Measurements from ENCODE around the gene ATF7IP. TPM values are rescaled to one million over a fixed set of nuclear protein-coding genes. Genes with fewer than 3 reads are reported as not detected.

The ATF7IP gene
- total RNA-seq, 2 experiments from 2014 or later, result 55.6 to 66.0 TPM

- intact Hi-C loops (cut with micrococcal nuclease; ENCODE audit: unreplicated experiment), result loop anchor here (1.0 kb wide), 2 partner anchors 9 to 137 kb away; no protein-coding TSS in a partner anchor
Measured at GRCh38 chr12:14394317-14395073, 29.0 kb downstream of the ATF7IP start.

GRCh38 chr12:14395074-14395778, 29.7 kb downstream of the ATF7IP start:
- peak overlapping the region; percentile 72 for H3K4me2 ChIP-seq (ENCODE audit: low read length)
- H3K27ac ChIP-seq (ENCODE audit: low read depth, low read length, poor library complexity, severe bottlenecking), result peak overlapping the region; percentile 91
- TF ChIP-seq CTCF (conservative IDR thresholded peaks at IDR 0.05; ENCODE audit: low read length) (peak; percentile 59; the same call in 1 of the 2 replicates), EZH2phosphoT487 (IDR thresholded peaks at IDR 0.05; ENCODE audit: borderline replicate concordance, low read depth, low read length) (no peak)
- peaks cover 39% of the 10 kb centered on the region; the same call in 1 of the 2 replicates for H3K9me3 ChIP-seq (ENCODE audit: low read length)
- no peaks in the 10 kb centered on the region for H3K9me2 ChIP-seq (ENCODE audit: insufficient read depth, low read length)
- peaks cover 73% of the 10 kb centered on the region for H3K4me1 ChIP-seq (ENCODE audit: insufficient read depth, low read length, poor library complexity, severe bottlenecking)
- H3K4me3 ChIP-seq (ENCODE audit: low read depth, low read length, poor library complexity, severe bottlenecking), result peak overlapping the region; percentile 51
- H3K36me3 ChIP-seq (ENCODE audit: insufficient read depth, low read length), result peaks cover 81% of the 10 kb centered on the region
- H3K79me2 ChIP-seq (ENCODE audit: insufficient read depth, low read depth, low read length), result peaks cover 100% of the 10 kb centered on the region
- BruUV-seq (replicated peaks), result no TSS peak
- peak overlapping the region; percentile 4; the same call in 1 of the 2 replicates for H2AFZ ChIP-seq (ENCODE audit: low read length)
- no peaks in the 10 kb centered on the region for H4K20me1 ChIP-seq (ENCODE audit: insufficient read depth, low read length)
- ChIA-PET POLR2A (interaction anchor here (0.6 to 3.8 kb wide), 15 partner anchors 8 to 234 kb away, joined by 3 to 55 read pairs (median 4); no protein-coding TSS in a partner anchor), CTCF (ENCODE audit: unreplicated experiment) (interaction anchor here (0.5 to 1.4 kb wide), 2 partner anchors 137 to 141 kb away, joined by 3 to 4 read pairs; no protein-coding TSS in a partner anchor)
- intact Hi-C loops (cut with micrococcal nuclease; ENCODE audit: unreplicated experiment), result no loop called here
- peak; percentile 64 for DNase-seq (ENCODE audit: low spot score)

More at GRCh38 chr12:14394317-14395073, 29.0 kb downstream of the ATF7IP start:
- Histone ChIP-seq H3K4me3 (ENCODE audit: low read depth, low read length, poor library complexity, severe bottlenecking) (peak overlapping the region; percentile 51), H3K9me3 (ENCODE audit: low read length) (peaks cover 32% of the 10 kb centered on the region; the same call in 1 of the 2 replicates), H3K4me2 (ENCODE audit: low read length) (peak overlapping the region; percentile 72), H3K9me2 (ENCODE audit: insufficient read depth, low read length) (no peaks in the 10 kb centered on the region), H3K27ac (ENCODE audit: low read depth, low read length, poor library complexity, severe bottlenecking) (peak overlapping the region; percentile 91), H2AFZ (ENCODE audit: low read length) (peak overlapping the region; percentile 4; the same call in 1 of the 2 replicates), H3K36me3 (ENCODE audit: insufficient read depth, low read length) (peaks cover 81% of the 10 kb centered on the region), H3K79me2 (ENCODE audit: insufficient read depth, low read depth, low read length) (peaks cover 99% of the 10 kb centered on the region), H3K4me1 (ENCODE audit: insufficient read depth, low read length, poor library complexity, severe bottlenecking) (peaks cover 78% of the 10 kb centered on the region), H4K20me1 (ENCODE audit: insufficient read depth, low read length) (no peaks in the 10 kb centered on the region)
- CTCF ChIA-PET (ENCODE audit: unreplicated experiment), result interaction anchor here (0.5 to 1.4 kb wide), 2 partner anchors 137 to 140 kb away, joined by 3 to 4 read pairs; no protein-coding TSS in a partner anchor
- POLR2A ChIA-PET, result interaction anchor here (0.6 to 3.8 kb wide), 17 partner anchors 9 to 233 kb away, joined by 3 to 55 read pairs (median 4); partner anchors contain the start of gene ATF7IP
- TF ChIP-seq CTCF (conservative IDR thresholded peaks at IDR 0.05; ENCODE audit: low read length) (peak; percentile 38), EZH2phosphoT487 (IDR thresholded peaks at IDR 0.05; ENCODE audit: borderline replicate concordance, low read depth, low read length) (no peak)
- BruUV-seq (replicated peaks), result no TSS peak
- DNase-seq (ENCODE audit: low spot score), result peak; percentile 90
